GM19395 (cell line): Measurements from ENCODE around the gene NDUFA11.
"Not testable (repeated sequence)": the region's sequence is repeated elsewhere in the genome, so short reads cannot be mapped to it uniquely, and the experiment has no call there.

Experiments
- ATAC-seq: cut with Tn5 transposase; IDR thresholded peaks from one replicate; pipeline ENCODE4 v1.9.1; 2021; ENCODE audit warnings: mild to moderate bottlenecking, moderate library complexity; ENCODE audit not compliant: unreplicated experiment

NDUFA11 gene

DNA sequence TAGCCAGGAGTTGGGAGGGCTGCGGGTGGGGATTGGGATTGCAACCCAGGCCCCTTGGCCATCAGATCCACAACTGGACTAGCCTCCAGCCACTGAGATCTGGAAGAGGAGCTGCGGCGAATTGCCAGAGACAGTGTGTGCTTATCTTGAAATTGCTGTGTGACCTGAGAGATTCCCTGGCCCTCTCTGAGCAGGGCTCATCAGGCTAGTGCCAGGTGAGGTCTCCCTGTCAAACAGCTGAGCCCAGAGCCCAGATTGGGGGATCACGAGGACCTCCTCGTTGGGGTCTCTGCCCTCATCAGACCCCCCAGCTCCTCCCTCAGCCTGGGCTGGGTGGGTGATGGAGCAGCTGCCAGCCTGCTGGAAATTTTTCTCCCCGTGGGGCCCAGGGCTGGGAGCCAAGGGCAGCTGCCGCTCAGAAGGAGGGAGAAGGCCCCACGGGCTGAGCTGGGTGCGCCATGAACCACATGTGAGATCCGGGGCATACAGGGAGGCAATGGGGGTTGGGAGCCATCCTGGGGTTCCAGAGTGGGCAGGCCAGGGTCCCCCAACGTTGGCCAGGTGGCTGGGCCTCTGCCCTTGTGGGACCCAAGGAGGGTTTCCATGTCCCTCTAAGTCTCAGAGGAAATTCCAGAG, 40.4 kb downstream of the NDUFA11 start:
- no peak for ATAC-seq

DNA sequence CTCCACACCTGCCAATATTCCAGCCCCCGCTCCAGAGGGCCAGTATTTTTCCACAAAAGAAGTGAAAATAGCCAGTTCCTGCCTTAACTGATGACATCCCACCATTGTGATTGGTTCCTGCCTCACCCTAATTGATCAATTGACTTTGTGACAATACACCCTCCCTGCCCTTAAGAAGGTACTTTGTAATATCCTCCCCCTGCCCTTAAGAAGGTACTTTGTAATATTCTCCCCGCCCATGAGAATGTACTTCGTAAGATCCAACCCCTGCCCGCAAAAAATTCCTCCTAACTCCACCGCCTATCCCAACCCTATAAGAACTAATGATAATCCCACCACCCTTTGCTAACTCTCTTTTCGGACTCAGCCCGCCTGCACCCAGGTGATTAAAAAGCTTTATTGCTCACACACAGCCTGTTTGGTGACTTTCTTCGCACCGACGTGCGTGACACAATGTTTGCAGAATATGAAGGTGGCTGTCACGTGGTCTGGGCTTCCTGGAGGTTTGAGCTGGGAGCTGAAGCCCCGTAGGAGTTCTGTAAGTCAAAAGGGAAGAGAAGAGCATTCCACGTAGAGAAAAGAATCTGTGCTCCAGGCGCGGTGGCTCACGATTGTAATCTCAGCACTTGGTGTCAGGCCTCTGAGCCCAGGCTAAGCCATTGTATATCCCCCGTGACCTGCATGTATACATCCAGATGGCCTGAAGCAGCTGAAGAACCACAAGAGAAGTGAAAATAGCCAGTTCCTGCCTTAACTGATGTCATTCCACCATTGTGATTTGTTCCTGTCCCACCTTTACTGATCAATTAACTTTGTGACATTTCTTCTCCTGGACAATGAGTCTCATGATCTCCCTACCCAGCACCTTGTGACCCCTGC, 46.1 kb downstream of the NDUFA11 start:
- ATAC-seq = no peak

GRCh38 chr19:5855151-5855550, 48.4 kb downstream of the NDUFA11 start:
- ATAC-seq = not testable (repeated sequence)

DNA sequence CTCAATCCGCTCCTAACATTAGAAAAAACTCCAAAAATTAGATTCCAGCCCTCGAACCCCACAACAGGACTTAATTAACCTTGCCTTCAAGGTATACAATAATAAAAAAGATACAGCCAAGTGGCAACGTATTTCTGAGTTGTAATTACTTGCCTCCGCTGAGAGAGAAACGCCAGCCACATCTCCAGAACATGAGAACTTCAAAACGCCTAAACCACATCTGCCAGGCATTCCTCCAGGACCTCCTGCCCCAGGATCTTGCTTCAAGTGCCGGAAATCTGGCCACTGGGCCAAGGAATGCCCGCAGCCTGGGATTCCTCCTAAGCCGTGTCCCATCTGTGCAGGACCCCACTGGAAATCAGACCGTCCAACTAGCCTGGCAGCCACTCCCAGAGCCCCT, 49.5 kb downstream of the NDUFA11 start:
- ATAC-seq = not testable (repeated sequence)

GRCh38 chr19:5851302-5851701, 52.3 kb downstream of the NDUFA11 start, which contains the start of gene FUT3:
Gene FUT3 (minus strand): TSS chr19:5851449.
- no peak for ATAC-seq

- ATAC-seq = no peak
Observed at GRCh38 chr19:5850743-5851293, 52.8 kb downstream of the NDUFA11 start.

- ATAC-seq = no peak
Observed at GRCh38 chr19:5850189-5850588, 53.4 kb downstream of the NDUFA11 start.

GRCh38 chr19:5848621-5849020, 55.0 kb downstream of the NDUFA11 start:
- ATAC-seq = not testable (repeated sequence)

- not testable (repeated sequence) for ATAC-seq
Observed at GRCh38 chr19:5847846-5848245, 55.7 kb downstream of the NDUFA11 start.
